Uterus (tissue), 2 donors: ENCODE data around the gene ZBTB3.

Experiments used
- POLR2A ChIP-seq, 2 donors: fragments of 450-650 bp; IDR thresholded peaks; one replicate each; pipeline ENCODE4 v1.6.1; 2016; ENCODE audit warnings: antibody characterized with exemption in 2 of 2, mild to moderate bottlenecking in 1 of 2, moderate library complexity in 1 of 2
- TF ChIP-seq, protein P1 (sequence below), 4 experiments: fragments of 200-600 bp in 2 of 4; fragments of 450-650 bp in 2 of 4; sonication (generic) in 2 of 4; IDR thresholded peaks; one replicate each; pipeline ENCODE4 v1.5.1; 2016 to 2019; ENCODE audit warnings: antibody characterized with exemption in 4 of 4, mild to moderate bottlenecking in 2 of 4, moderate library complexity in 1 of 4

DNA sequence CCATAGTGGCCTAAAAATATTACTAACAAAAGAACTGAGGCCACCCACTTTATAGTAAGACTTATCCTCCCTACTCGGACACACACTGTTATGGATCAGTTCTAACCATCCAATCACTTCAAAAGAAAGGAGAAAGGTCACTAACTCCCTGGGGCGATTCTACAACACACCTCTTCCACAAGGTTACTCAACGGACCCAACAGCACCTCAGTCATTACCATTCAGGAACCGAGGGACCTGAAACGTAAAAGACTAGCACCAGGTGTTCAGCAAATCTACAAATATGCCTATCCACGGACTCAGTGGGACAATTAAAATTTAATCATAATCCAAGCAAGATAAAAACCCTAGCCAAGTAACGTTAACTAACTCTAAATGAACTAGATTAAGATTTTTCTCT lies 28.3 kb downstream of the ZBTB3 start:
- TF ChIP-seq, protein P1, sequence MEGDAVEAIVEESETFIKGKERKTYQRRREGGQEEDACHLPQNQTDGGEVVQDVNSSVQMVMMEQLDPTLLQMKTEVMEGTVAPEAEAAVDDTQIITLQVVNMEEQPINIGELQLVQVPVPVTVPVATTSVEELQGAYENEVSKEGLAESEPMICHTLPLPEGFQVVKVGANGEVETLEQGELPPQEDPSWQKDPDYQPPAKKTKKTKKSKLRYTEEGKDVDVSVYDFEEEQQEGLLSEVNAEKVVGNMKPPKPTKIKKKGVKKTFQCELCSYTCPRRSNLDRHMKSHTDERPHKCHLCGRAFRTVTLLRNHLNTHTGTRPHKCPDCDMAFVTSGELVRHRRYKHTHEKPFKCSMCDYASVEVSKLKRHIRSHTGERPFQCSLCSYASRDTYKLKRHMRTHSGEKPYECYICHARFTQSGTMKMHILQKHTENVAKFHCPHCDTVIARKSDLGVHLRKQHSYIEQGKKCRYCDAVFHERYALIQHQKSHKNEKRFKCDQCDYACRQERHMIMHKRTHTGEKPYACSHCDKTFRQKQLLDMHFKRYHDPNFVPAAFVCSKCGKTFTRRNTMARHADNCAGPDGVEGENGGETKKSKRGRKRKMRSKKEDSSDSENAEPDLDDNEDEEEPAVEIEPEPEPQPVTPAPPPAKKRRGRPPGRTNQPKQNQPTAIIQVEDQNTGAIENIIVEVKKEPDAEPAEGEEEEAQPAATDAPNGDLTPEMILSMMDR (IDR thresholded peaks at IDR 0.05) = no peak
- TF ChIP-seq POLR2A (IDR thresholded peaks at IDR 0.05) = no peak
